CD14-positive monocyte (primary cell): ENCODE results near the gene CAMK1D. TPM values are rescaled to one million over a fixed set of nuclear protein-coding genes. Genes with fewer than 3 reads are reported as not detected.
A peak's percentile ranks its signal among the peaks of the same experiment; 100 is the strongest.

Experiments used
- DNase-seq, 3 donors: peaks; one replicate each; pipeline ENCODE4 v3.0.0-alpha.2; 2011 to 2022
- H2AFZ ChIP-seq: 2 replicates; pipeline ENCODE4 v1.6.0; 2012; ENCODE audit warnings: mild to moderate bottlenecking, low read depth, low read length, inconsistent platforms; ENCODE audit not compliant: insufficient read depth, poor library complexity, severe bottlenecking
- H3K27ac ChIP-seq, 2 donors: 1 replicate in 1 of 2; 2 replicates in 1 of 2; pipeline ENCODE4 v1.5.1; 2012 to 2013; ENCODE audit warnings: low read length in 2 of 2, control low read depth in 1 of 2, inconsistent platforms in 1 of 2, low read depth in 1 of 2, mild to moderate bottlenecking in 1 of 2
- H3K27me3 ChIP-seq, 2 donors: one replicate each; pipeline versions ENCODE4 v1.6.0 to v1.6.1; 2011 to 2013; ENCODE audit warnings: low read length in 2 of 2; ENCODE audit not compliant: control insufficient read depth in 2 of 2, insufficient read depth in 2 of 2
- H3K36me3 ChIP-seq, 2 donors: replicated peaks in 1 of 2; 1 replicate in 1 of 2; 2 replicates in 1 of 2; pipeline versions ENCODE4 v1.5.1 to v1.6.1; 2012 to 2013; ENCODE audit warnings: low read length in 2 of 2, control low read depth in 1 of 2, inconsistent platforms in 1 of 2, mild to moderate bottlenecking in 1 of 2; ENCODE audit not compliant: insufficient read depth in 2 of 2, control insufficient read depth in 1 of 2
- H3K4me1 ChIP-seq, 2 donors: 1 replicate in 1 of 2; 2 replicates in 1 of 2; pipeline versions ENCODE4 v1.5.1 to v1.6.1; 2012 to 2013; ENCODE audit warnings: low read length in 2 of 2, control low read depth in 1 of 2, inconsistent platforms in 1 of 2, mild to moderate bottlenecking in 1 of 2, moderate library complexity in 1 of 2; ENCODE audit not compliant: insufficient read depth in 2 of 2, control insufficient read depth in 1 of 2
- H3K4me2 ChIP-seq: replicated peaks from 2 replicates; pipeline ENCODE3; 2012; ENCODE audit warnings: low read length, moderate library complexity, mild to moderate bottlenecking; ENCODE audit not compliant: poor library complexity, severe bottlenecking; ENCODE audit errors: extremely low read depth
- H3K4me3 ChIP-seq, 3 experiments: fragments of 200-600 bp in 1 of 3; sonication (generic) in 1 of 3; replicated peaks in 1 of 3; 1 replicate in 2 of 3; 2 replicates in 1 of 3; pipeline ENCODE4 v1.5.1; 2011 to 2013; ENCODE audit warnings: low read length in 3 of 3, mild to moderate bottlenecking in 3 of 3, control low read depth in 2 of 3, low read depth in 2 of 3, inconsistent platforms in 1 of 3, moderate library complexity in 1 of 3
- H3K79me2 ChIP-seq: 2 replicates; pipeline ENCODE4 v1.6.0; 2012; ENCODE audit warnings: mild to moderate bottlenecking, control low read depth, inconsistent platforms, low read length, moderate library complexity; ENCODE audit not compliant: insufficient read depth
- H3K9ac ChIP-seq: 2 replicates; pipeline ENCODE4 v1.6.0; 2017; ENCODE audit warnings: low read length, mild to moderate bottlenecking; ENCODE audit not compliant: insufficient read depth, poor library complexity, severe bottlenecking
- H3K9me3 ChIP-seq, 2 donors: replicated peaks in 1 of 2; 1 replicate in 1 of 2; 2 replicates in 1 of 2; pipeline versions ENCODE4 v1.5.1 to v1.6.1; 2012 to 2013; ENCODE audit warnings: low read length in 2 of 2, control low read depth in 1 of 2; ENCODE audit not compliant: control insufficient read depth in 1 of 2, insufficient read depth in 1 of 2
- H4K20me1 ChIP-seq: 2 replicates; pipeline ENCODE4 v1.6.0; 2012; ENCODE audit warnings: mild to moderate bottlenecking, low read length, control low read depth, moderate library complexity; ENCODE audit not compliant: insufficient read depth
- H3K27ac Mint-ChIP-seq, 7 donors: one replicate each; pipeline ENCODE4 v1.8.0; 2020; ENCODE audit warnings: mild to moderate bottlenecking in 7 of 7, mixed read lengths in 7 of 7, moderate library complexity in 6 of 7, inconsistent platforms in 2 of 7
- H3K27me3 Mint-ChIP-seq, 3 donors: one replicate each; pipeline ENCODE4 v1.8.0; 2021 to 2022; ENCODE audit warnings: low read depth in 3 of 3, mild to moderate bottlenecking in 3 of 3, mixed read lengths in 3 of 3, moderate library complexity in 3 of 3, inconsistent platforms in 1 of 3
- H3K36me3 Mint-ChIP-seq, 2 donors: one replicate each; pipeline ENCODE4 v1.8.0; 2020; ENCODE audit warnings: mixed read lengths in 2 of 2, inconsistent platforms in 1 of 2, mild to moderate bottlenecking in 1 of 2
- H3K4me1 Mint-ChIP-seq: one replicate; pipeline ENCODE4 v1.8.0; 2020; ENCODE audit warnings: mild to moderate bottlenecking, mixed read lengths
- H3K4me3 Mint-ChIP-seq, 2 donors: one replicate each; pipeline ENCODE4 v1.8.0; 2020; ENCODE audit warnings: mild to moderate bottlenecking in 2 of 2, mixed read lengths in 2 of 2, moderate library complexity in 1 of 2
- H3K9me3 Mint-ChIP-seq, 7 donors: one replicate each; pipeline ENCODE4 v1.8.0; 2020 to 2022; ENCODE audit warnings: mixed read lengths in 7 of 7, mild to moderate bottlenecking in 6 of 7, moderate library complexity in 6 of 7, inconsistent platforms in 2 of 7
- WGBS: methylation state at CpG from one replicate; pipeline ENCODE4 v1.1.5; 2013; ENCODE audit warnings: missing lambda C conversion rate; ENCODE audit not compliant: insufficient coverage; 5-methylcytosine and 5-hydroxymethylcytosine counted together
- intact Hi-C, 2 donors: fragments of 100-400 bp; cut with micrococcal nuclease; formaldehyde crosslinking; loops; one replicate each; pipeline versions ENCODE4 v1.15.0 to v1.15.1; 2023
- polyA plus RNA-seq, 3 donors: library from polyadenylated mRNA; depleted of rRNA in 1 of 3; unstranded in 2 of 3; stranded (reverse) in 1 of 3; fragments of 300-500 nt in 2 of 3; fragments of >200 nt in 1 of 3; fragmentation: Illumina TruSeq in 2 of 3; gene quantifications; 1 replicate in 2 of 3; 2 replicates in 1 of 3; pipeline ENCODE4 v1.2.3, GENCODE V29; 2012 to 2021
- TF ChIP-seq, protein P1 (sequence below): fragments of 200-600 bp; IDR thresholded peaks from one replicate; pipeline ENCODE4 v1.8.0; 2022; ENCODE audit warnings: antibody characterized with exemption, mild to moderate bottlenecking

CAMK1D gene
- polyA plus RNA-seq, 3 donors, result 6.7 to 11.8 (median 7.1) TPM

DNA sequence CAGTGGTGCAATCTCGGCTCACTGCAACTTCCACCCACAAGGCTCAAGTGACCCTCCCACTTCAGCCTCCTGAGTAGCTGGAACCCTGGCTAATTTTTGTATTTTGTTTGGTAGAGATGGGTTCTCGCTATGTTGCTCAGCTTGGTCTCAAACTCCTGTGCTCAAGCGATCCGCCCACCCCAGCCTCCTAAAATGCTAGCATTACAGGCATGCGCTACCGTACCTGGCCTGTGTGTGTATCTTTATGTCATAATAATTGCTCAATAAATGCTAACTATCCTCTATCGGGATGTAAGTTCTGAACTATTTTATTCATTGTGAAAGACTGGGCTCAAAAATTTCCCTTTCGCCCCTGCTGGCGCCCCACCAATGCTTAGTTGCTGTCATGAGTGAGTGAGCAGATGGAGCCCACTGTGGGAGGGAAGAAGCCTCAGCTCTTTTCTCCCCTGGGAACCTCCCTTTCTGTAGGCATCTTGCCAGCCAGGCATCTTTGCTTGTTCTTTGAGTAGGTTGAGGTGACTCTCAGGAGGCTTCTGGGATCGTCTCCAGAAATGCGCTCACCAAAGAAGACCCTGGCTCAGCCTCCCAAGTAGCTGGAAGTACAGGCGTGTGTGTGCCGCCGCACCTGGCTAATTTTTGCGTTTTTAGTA lies 38.3 kb downstream of the CAMK1D start:
- no peak for DNase-seq
- Mint-ChIP-seq H3K9me3 (peaks cover 0 to 8% (median 3%) of the 10 kb centered on the region in 7 donors), H3K27ac (peak overlapping the region in 1 of 7 donors; percentile 65), H3K36me3 (no peaks in the 10 kb centered on the region), H3K4me1 (peaks cover 14% of the 10 kb centered on the region), H3K4me3 (no peak overlapping the region), H3K27me3 (peaks cover 8 to 13% (median 10%) of the 10 kb centered on the region in 3 donors)
- WGBS, result 75% methylated on average over 4 of the region's 15 CpGs
- intact Hi-C loops, result no loop called here
- Histone ChIP-seq H3K9ac (no peak overlapping the region), H4K20me1 (peaks cover 72% of the 10 kb centered on the region), H3K79me2 (no peaks in the 10 kb centered on the region), H3K36me3 (no peaks in the 10 kb centered on the region), H3K4me3 (no peak overlapping the region), H3K4me2 (no peak overlapping the region), H3K9me3 (no peaks in the 10 kb centered on the region), H3K4me1 (no peaks in the 10 kb centered on the region), H2AFZ (no peak overlapping the region), H3K27ac (no peak overlapping the region), H3K27me3 (no peaks in the 10 kb centered on the region)
- TF ChIP-seq, protein P1, sequence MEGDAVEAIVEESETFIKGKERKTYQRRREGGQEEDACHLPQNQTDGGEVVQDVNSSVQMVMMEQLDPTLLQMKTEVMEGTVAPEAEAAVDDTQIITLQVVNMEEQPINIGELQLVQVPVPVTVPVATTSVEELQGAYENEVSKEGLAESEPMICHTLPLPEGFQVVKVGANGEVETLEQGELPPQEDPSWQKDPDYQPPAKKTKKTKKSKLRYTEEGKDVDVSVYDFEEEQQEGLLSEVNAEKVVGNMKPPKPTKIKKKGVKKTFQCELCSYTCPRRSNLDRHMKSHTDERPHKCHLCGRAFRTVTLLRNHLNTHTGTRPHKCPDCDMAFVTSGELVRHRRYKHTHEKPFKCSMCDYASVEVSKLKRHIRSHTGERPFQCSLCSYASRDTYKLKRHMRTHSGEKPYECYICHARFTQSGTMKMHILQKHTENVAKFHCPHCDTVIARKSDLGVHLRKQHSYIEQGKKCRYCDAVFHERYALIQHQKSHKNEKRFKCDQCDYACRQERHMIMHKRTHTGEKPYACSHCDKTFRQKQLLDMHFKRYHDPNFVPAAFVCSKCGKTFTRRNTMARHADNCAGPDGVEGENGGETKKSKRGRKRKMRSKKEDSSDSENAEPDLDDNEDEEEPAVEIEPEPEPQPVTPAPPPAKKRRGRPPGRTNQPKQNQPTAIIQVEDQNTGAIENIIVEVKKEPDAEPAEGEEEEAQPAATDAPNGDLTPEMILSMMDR, result no peak

DNA sequence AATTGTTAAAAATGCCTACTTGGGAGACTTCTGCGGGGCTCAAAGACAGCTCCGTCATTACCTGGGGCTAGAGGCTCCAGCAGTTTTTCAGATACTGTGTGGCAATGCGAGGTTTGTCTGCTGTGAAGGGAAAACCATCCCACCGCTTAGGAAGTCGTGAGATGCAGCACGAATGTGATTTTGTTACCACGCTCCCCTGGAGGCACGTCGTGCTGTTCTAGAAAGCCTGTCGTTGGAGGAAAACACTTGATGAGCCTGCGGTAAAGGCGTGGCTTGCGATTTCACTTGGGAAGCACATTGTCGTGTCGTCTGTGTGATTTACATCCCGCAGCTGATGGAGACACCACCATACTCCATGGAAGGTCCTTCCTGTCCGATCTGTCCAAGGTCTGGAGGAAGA lies 39.3 kb downstream of the CAMK1D start:
- H3K9ac ChIP-seq, result no peak overlapping the region
- Mint-ChIP-seq H3K4me3 (peak overlapping the region in 1 of 2 donors; percentile 30), H3K9me3 (peaks cover 0 to 8% (median 3%) of the 10 kb centered on the region in 7 donors), H3K36me3 (no peaks in the 10 kb centered on the region), H3K27ac (no peak overlapping the region), H3K27me3 (peaks cover 9 to 13% (median 10%) of the 10 kb centered on the region in 3 donors), H3K4me1 (peaks cover 14% of the 10 kb centered on the region)
- H3K79me2 ChIP-seq, result no peaks in the 10 kb centered on the region
- peaks cover 70% of the 10 kb centered on the region for H4K20me1 ChIP-seq
- intact Hi-C loops, result no loop called here
- no peak overlapping the region for H2AFZ ChIP-seq
- no peak overlapping the region for H3K27ac ChIP-seq
- no peaks in the 10 kb centered on the region for H3K4me1 ChIP-seq
- DNase-seq, result no peak
- TF ChIP-seq, protein P1, result no peak
- no peak overlapping the region for H3K4me2 ChIP-seq
- H3K36me3 ChIP-seq, result no peaks in the 10 kb centered on the region
- H3K27me3 ChIP-seq, result no peaks in the 10 kb centered on the region
- 72% methylated on average over 15 of the region's 17 CpGs for whole genome bisulfite sequencing
- no peak overlapping the region for H3K4me3 ChIP-seq
- H3K9me3 ChIP-seq, result no peaks in the 10 kb centered on the region
